ENCODE data around the gene CDV3.

GRCh38 chr3:133599280-133599679, 25.8 kb downstream of the CDV3 start:
- TF ChIP-seq CTCF (IDR thresholded peaks at IDR 0.05; ENCODE audit: poor library complexity, severe bottlenecking) (no peak), POLR2AphosphoS5 (IDR thresholded peaks at IDR 0.05) (no peak), REST (IDR thresholded peaks at IDR 0.05; ENCODE audit: borderline replicate concordance) (no peak), TAF1 (IDR thresholded peaks at IDR 0.05; ENCODE audit: low read depth) (no peak), EZH2 (IDR thresholded peaks at IDR 0.05; ENCODE audit: borderline replicate concordance, insufficient read depth, low read length, poor library complexity, severe bottlenecking) (no peak), EP300 (conservative IDR thresholded peaks at IDR 0.05; ENCODE audit: poor library complexity, severe bottlenecking) (no peak), MXI1 (conservative IDR thresholded peaks at IDR 0.05; ENCODE audit: poor library complexity, severe bottlenecking) (no peak), SMC3 (conservative IDR thresholded peaks at IDR 0.05; ENCODE audit: poor library complexity) (no peak)
